Measurements from ENCODE around the gene ATRNL1. TPM values are rescaled to one million over a fixed set of nuclear protein-coding genes. Genes with fewer than 3 reads are reported as not detected.

The ATRNL1 gene
- total and polyA plus RNA-seq, 4 donors: 0.40 to 26.9 (median 5.3) TPM

- 79% methylated on average over 9 of the region's 9 CpGs for WGBS
- Histone ChIP-seq H3K36me3 (ENCODE audit: control insufficient read depth in 4 of 4, insufficient read depth in 3 of 4, low read depth in 1 of 4, low read length in 3 of 4) (no peaks in the 10 kb centered on the region), H3K4me1 (ENCODE audit: control insufficient read depth in 4 of 4, insufficient read depth in 4 of 4, low read length in 3 of 4) (no peaks in the 10 kb centered on the region), H3K27me3 (ENCODE audit: control insufficient read depth in 4 of 4, insufficient read depth in 4 of 4, low read length in 3 of 4) (no peaks in the 10 kb centered on the region), H3K27ac (ENCODE audit: low read depth in 1 of 2, low read length in 2 of 2) (no peak overlapping the region), H3K9me3 (ENCODE audit: control insufficient read depth in 4 of 4, low read length in 3 of 4) (no peaks in the 10 kb centered on the region), H3K4me3 (ENCODE audit: low read depth in 1 of 3, low read length in 3 of 3) (no peak overlapping the region), H3K9ac (ENCODE audit: low read depth in 1 of 2, low read length in 2 of 2) (no peak overlapping the region)
- TF ChIP-seq SP1 (IDR thresholded peaks at IDR 0.05) (no peak), HNF4A (conservative IDR thresholded peaks at IDR 0.05) (no peak), TAF1 (conservative IDR thresholded peaks at IDR 0.05) (no peak), ATF3 (IDR thresholded peaks at IDR 0.05) (no peak), NR2F2 (IDR thresholded peaks at IDR 0.05) (no peak), HNF4G (IDR thresholded peaks at IDR 0.05) (no peak), CTCF (IDR thresholded peaks at IDR 0.05; ENCODE audit: low read depth, low read length, missing input control) (no peak), RXRA (IDR thresholded peaks at IDR 0.05) (no peak), EGR1 (IDR thresholded peaks at IDR 0.05; ENCODE audit: low read depth in 2 of 2) (no peak)
- no peak for DNase-seq (ENCODE audit: low spot score)
These were observed 881.8 kb downstream of the ATRNL1 start for GRCh38 chr10:115974816-115975430.

GRCh38 chr10:115975506-115975905 is 882.3 kb downstream of the ATRNL1 start:
- no peak overlapping the region for H3K9ac ChIP-seq (ENCODE audit: low read depth in 1 of 2, low read length in 2 of 2)
- DNase-seq (ENCODE audit: low spot score): no peak
- no peaks in the 10 kb centered on the region for H3K9me3 ChIP-seq (ENCODE audit: control insufficient read depth in 4 of 4, low read length in 3 of 4)
- no peak overlapping the region for H3K27ac ChIP-seq (ENCODE audit: low read depth in 1 of 2, low read length in 2 of 2)
- 87% methylated on average over 4 of the region's 4 CpGs for WGBS
- H3K36me3 ChIP-seq (ENCODE audit: control insufficient read depth in 4 of 4, insufficient read depth in 3 of 4, low read depth in 1 of 4, low read length in 3 of 4): no peaks in the 10 kb centered on the region
- H3K4me1 ChIP-seq (ENCODE audit: control insufficient read depth in 4 of 4, insufficient read depth in 4 of 4, low read length in 3 of 4): peaks cover 0 to under 1% (median 0%) of the 10 kb centered on the region in 4 donors
- TF ChIP-seq FOXA2 (IDR thresholded peaks at IDR 0.05) (no peak), HNF4G (IDR thresholded peaks at IDR 0.05) (no peak), NR2F2 (IDR thresholded peaks at IDR 0.05) (no peak), TAF1 (conservative IDR thresholded peaks at IDR 0.05) (no peak), ZBTB33 (IDR thresholded peaks at IDR 0.05) (no peak), SP1 (IDR thresholded peaks at IDR 0.05) (no peak), YY1 (IDR thresholded peaks at IDR 0.05) (no peak), ATF3 (IDR thresholded peaks at IDR 0.05) (no peak), JUND (IDR thresholded peaks at IDR 0.05) (no peak)
- no peak overlapping the region for H3K4me3 ChIP-seq (ENCODE audit: low read depth in 1 of 3, low read length in 3 of 3)
- H3K27me3 ChIP-seq (ENCODE audit: control insufficient read depth in 4 of 4, insufficient read depth in 4 of 4, low read length in 3 of 4): no peaks in the 10 kb centered on the region

GRCh38 chr10:115976342-115976741 is 883.2 kb downstream of the ATRNL1 start:
- DNase-seq (ENCODE audit: low spot score): no peak
- no peak overlapping the region for H3K9ac ChIP-seq (ENCODE audit: low read depth in 1 of 2, low read length in 2 of 2)
- H3K4me3 ChIP-seq (ENCODE audit: low read depth in 1 of 3, low read length in 3 of 3): no peak overlapping the region
- H3K4me1 ChIP-seq (ENCODE audit: control insufficient read depth in 4 of 4, insufficient read depth in 4 of 4, low read length in 3 of 4): peaks cover 0 to 2% (median 0%) of the 10 kb centered on the region in 4 donors
- 93% methylated on average over 5 of the region's 5 CpGs for WGBS
- no peak overlapping the region for H3K27ac ChIP-seq (ENCODE audit: low read depth in 1 of 2, low read length in 2 of 2)
- no peaks in the 10 kb centered on the region for H3K9me3 ChIP-seq (ENCODE audit: control insufficient read depth in 4 of 4, low read length in 3 of 4)
- H3K27me3 ChIP-seq (ENCODE audit: control insufficient read depth in 4 of 4, insufficient read depth in 4 of 4, low read length in 3 of 4): no peaks in the 10 kb centered on the region
- H3K36me3 ChIP-seq (ENCODE audit: control insufficient read depth in 4 of 4, insufficient read depth in 3 of 4, low read depth in 1 of 4, low read length in 3 of 4): no peaks in the 10 kb centered on the region
- TF ChIP-seq EGR1 (IDR thresholded peaks at IDR 0.05; ENCODE audit: low read depth in 2 of 2): no peak
- TF ChIP-seq JUND (IDR thresholded peaks at IDR 0.05): no peak
- TF ChIP-seq SP1 (IDR thresholded peaks at IDR 0.05): no peak
- no peak for TF ChIP-seq YY1 (IDR thresholded peaks at IDR 0.05)
- TF ChIP-seq HNF4G (IDR thresholded peaks at IDR 0.05): no peak
- no peak for TF ChIP-seq ATF3 (IDR thresholded peaks at IDR 0.05)
- no peak for TF ChIP-seq NR2F2 (IDR thresholded peaks at IDR 0.05)
- no peak for TF ChIP-seq MAX (IDR thresholded peaks at IDR 0.05)
- no peak for TF ChIP-seq FOXA2 (IDR thresholded peaks at IDR 0.05)
- no peak for TF ChIP-seq ZBTB33 (IDR thresholded peaks at IDR 0.05)
- TF ChIP-seq HNF4A (conservative IDR thresholded peaks at IDR 0.05): no peak
- no peak for TF ChIP-seq GABPA (IDR thresholded peaks at IDR 0.05 in 1 of 2, conservative IDR thresholded peaks at IDR 0.05 in 1 of 2)
- no peak for TF ChIP-seq CTCF (IDR thresholded peaks at IDR 0.05; ENCODE audit: low read depth, low read length, missing input control)
- TF ChIP-seq FOXA1 (IDR thresholded peaks at IDR 0.05): no peak

All from liver (tissue), 9 donors.